Right lobe of liver (tissue), 4 donors: ENCODE results near the gene SLC38A10.

Source experiments
- POLR2A ChIP-seq: fragments of 450-650 bp; IDR thresholded peaks from one replicate; pipeline ENCODE4 v1.6.1; 2017; ENCODE audit warnings: antibody characterized with exemption, mild to moderate bottlenecking
- TF ChIP-seq, protein P1 (sequence below), 4 donors: fragments of 200-600 bp in 3 of 4; fragments of 450-650 bp in 1 of 4; IDR thresholded peaks; one replicate each; pipeline versions ENCODE4 v1.5.1 to v1.8.0; 2016 to 2022; ENCODE audit warnings: antibody characterized with exemption in 4 of 4, mild to moderate bottlenecking in 2 of 4
- donor health status: DM: no; HTN: no; CAD: no.
- donor health status: DM: no; HTN: no; CAD: no.
- donor health status: DM: no; HTN: yes; CAD: no.

DNA sequence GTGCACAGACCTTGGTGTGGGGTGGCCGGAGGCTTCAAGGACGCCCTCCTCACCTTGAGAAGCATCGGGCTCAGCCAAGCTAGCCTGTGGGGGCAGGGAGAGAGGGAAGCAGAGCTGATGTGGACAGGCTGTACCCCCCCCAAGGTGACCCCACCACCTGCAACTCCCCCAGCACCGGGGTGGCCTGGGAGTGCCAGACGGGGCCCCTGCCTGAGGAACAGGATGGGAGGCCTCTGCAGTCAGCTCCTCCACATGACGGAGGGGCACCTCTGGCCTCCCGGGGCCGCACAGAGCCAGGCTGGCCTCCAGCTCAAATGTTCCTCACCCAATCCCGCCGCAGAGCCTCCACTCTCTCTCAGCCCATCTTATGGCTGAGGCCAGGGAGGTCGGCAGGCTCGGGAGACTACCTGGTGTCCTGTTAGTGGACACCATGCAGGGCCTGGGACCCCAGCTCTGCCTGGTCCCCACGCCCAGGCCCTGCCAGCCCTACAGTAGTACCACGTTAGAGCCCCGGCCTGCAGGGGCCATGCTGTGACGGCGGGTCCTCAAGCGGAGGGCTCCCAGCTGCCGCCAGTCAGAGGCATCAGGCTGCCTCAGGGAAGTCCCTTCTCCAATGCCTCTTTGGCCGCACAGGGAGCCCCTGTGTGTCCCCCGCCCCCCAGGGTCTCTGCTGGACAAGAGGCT, 19.4 kb upstream of the SLC38A10 start:
- TF ChIP-seq, protein P1, sequence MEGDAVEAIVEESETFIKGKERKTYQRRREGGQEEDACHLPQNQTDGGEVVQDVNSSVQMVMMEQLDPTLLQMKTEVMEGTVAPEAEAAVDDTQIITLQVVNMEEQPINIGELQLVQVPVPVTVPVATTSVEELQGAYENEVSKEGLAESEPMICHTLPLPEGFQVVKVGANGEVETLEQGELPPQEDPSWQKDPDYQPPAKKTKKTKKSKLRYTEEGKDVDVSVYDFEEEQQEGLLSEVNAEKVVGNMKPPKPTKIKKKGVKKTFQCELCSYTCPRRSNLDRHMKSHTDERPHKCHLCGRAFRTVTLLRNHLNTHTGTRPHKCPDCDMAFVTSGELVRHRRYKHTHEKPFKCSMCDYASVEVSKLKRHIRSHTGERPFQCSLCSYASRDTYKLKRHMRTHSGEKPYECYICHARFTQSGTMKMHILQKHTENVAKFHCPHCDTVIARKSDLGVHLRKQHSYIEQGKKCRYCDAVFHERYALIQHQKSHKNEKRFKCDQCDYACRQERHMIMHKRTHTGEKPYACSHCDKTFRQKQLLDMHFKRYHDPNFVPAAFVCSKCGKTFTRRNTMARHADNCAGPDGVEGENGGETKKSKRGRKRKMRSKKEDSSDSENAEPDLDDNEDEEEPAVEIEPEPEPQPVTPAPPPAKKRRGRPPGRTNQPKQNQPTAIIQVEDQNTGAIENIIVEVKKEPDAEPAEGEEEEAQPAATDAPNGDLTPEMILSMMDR (IDR thresholded peaks at IDR 0.05) = no peak
- TF ChIP-seq POLR2A = no peak
